BJ (cell line): Measurements from ENCODE around the gene STAB1. TPM values are rescaled to one million over a fixed set of nuclear protein-coding genes. Genes with fewer than 3 reads are reported as not detected.

Experiments used
- CTCF ChIA-PET: fragments of 350-600 bp; formaldehyde crosslinking; extraction: SDS; loops from one replicate; lab custom pipeline; 2021; ENCODE audit warnings: antibody characterized with exemption, inconsistent platforms; lab: Yijun Ruan, JAX
- POLR2A ChIA-PET: fragments of 300-600 bp; sonication (Branson Sonifier 250); formaldehyde crosslinking; extraction: SDS; loops from one replicate; lab custom pipeline; 2021; ENCODE audit warnings: antibody characterized with exemption; lab: Charles Lee
- DNase-seq: peaks from one replicate; pipeline ENCODE4 v3.0.0-alpha.2; 2011; ENCODE audit warnings: low read depth
- H3K27me3 ChIP-seq: 2 replicates; pipeline ENCODE4 v1.6.0; 2011; ENCODE audit warnings: low read length; ENCODE audit not compliant: control insufficient read depth, insufficient read depth
- H3K36me3 ChIP-seq: 2 replicates; pipeline ENCODE4 v1.5.1; 2011; ENCODE audit warnings: low read length; ENCODE audit not compliant: control insufficient read depth, insufficient read depth
- H3K4me3 ChIP-seq: 2 replicates; pipeline ENCODE4 v1.5.1; 2011; ENCODE audit warnings: low read depth, mild to moderate bottlenecking, control low read depth, low read length
- CTCF ChIP-seq: IDR thresholded peaks from 2 replicates; pipeline ENCODE4 v1.5.1; 2011; ENCODE audit warnings: low read depth, mild to moderate bottlenecking, control low read depth, inconsistent platforms, low read length, moderate library complexity; ENCODE audit not compliant: insufficient read depth
- polyA plus RNA-seq: library from polyadenylated mRNA; depleted of rRNA; stranded (reverse); fragments of >200 nt; gene quantifications from 2 replicates; pipeline ENCODE4 v1.2.3, GENCODE V29; 2011

Gene STAB1
- polyA plus RNA-seq, 1 experiment: 0.01 TPM

- peaks cover 45% of the 10 kb centered on the region for H3K36me3 ChIP-seq
- no peaks in the 10 kb centered on the region for H3K27me3 ChIP-seq
- no peak overlapping the region for H3K4me3 ChIP-seq
- CTCF ChIA-PET: interaction anchor here (0.8 to 2.2 kb wide), 9 partner anchors 8 to 227 kb away, joined by 3 to 11 read pairs (median 3); partner anchors contain the start of gene TNNC1
- TF ChIP-seq CTCF: no peak
- POLR2A ChIA-PET: no interaction called here
- no peak for DNase-seq
Observed at GRCh38 chr3:52472239-52473000, 22.7 kb upstream of the STAB1 start.

GRCh38 chr3:52473026-52473425 lies 22.1 kb upstream of the STAB1 start:
- ChIA-PET CTCF (interaction anchor here (0.6 to 2.2 kb wide), 3 partner anchors 10 to 150 kb away, joined by 3 to 11 read pairs (median 3); no protein-coding TSS in a partner anchor), POLR2A (no interaction called here)
- no peak for DNase-seq
- Histone ChIP-seq H3K36me3 (peaks cover 51% of the 10 kb centered on the region), H3K27me3 (no peaks in the 10 kb centered on the region), H3K4me3 (no peak overlapping the region)
- no peak for TF ChIP-seq CTCF

GRCh38 chr3:52477076-52477795 lies 17.9 kb upstream of the STAB1 start:
- H3K27me3 ChIP-seq: no peaks in the 10 kb centered on the region
- CTCF ChIA-PET: no interaction called here
- no peak overlapping the region for H3K4me3 ChIP-seq
- no peak for DNase-seq
- peaks cover 72% of the 10 kb centered on the region for H3K36me3 ChIP-seq
- POLR2A ChIA-PET: no interaction called here
- TF ChIP-seq CTCF: no peak

- Histone ChIP-seq H3K27me3 (no peaks in the 10 kb centered on the region), H3K36me3 (peaks cover 73% of the 10 kb centered on the region), H3K4me3 (no peak overlapping the region)
- POLR2A ChIA-PET: no interaction called here
- DNase-seq: no peak
- no peak for TF ChIP-seq CTCF
- CTCF ChIA-PET: no interaction called here
Observed at GRCh38 chr3:52477796-52478095, 17.4 kb upstream of the STAB1 start.

- Histone ChIP-seq H3K27me3 (no peaks in the 10 kb centered on the region), H3K36me3 (peaks cover 65% of the 10 kb centered on the region), H3K4me3 (no peak overlapping the region)
- no peak for TF ChIP-seq CTCF
- no peak for DNase-seq
- POLR2A ChIA-PET: no interaction called here
- CTCF ChIA-PET: interaction anchor here (0.5 to 1.0 kb wide), 3 partner anchors 7 to 58 kb away, joined by 3 to 4 read pairs (median 3); no protein-coding TSS in a partner anchor
Observed at GRCh38 chr3:52479037-52479876, 15.9 kb upstream of the STAB1 start.
